PFSK-1 (cell line): ENCODE results near the gene TENT5C. TPM values are rescaled to one million over a fixed set of nuclear protein-coding genes. Genes with fewer than 3 reads are reported as not detected.

Experiments
- FOXP2 ChIP-seq: optimal IDR thresholded peaks from 2 replicates; pipeline ENCODE3; 2011; ENCODE audit warnings: borderline replicate concordance, control low read depth, inconsistent platforms; ENCODE audit not compliant: insufficient read depth; ENCODE audit errors: extremely low read length, extremely low read depth
- POLR2AphosphoS5 ChIP-seq: IDR thresholded peaks from 2 replicates; pipeline ENCODE4 v1.6.1; 2012; ENCODE audit warnings: low read depth, mild to moderate bottlenecking, control low read depth, low read length, moderate library complexity
- SIN3A ChIP-seq: IDR thresholded peaks from 2 replicates; pipeline ENCODE4 v1.6.1; 2012; ENCODE audit warnings: mild to moderate bottlenecking, low read length, moderate library complexity, borderline replicate concordance; ENCODE audit not compliant: insufficient read depth
- TAF1 ChIP-seq: IDR thresholded peaks from 2 replicates; pipeline ENCODE4 v1.6.1; 2012; ENCODE audit warnings: low read length, control low read depth, borderline replicate concordance; ENCODE audit not compliant: insufficient read depth
- polyA plus RNA-seq: library from polyadenylated mRNA; unstranded; fragments of >200 nt; gene quantifications from one replicate; pipeline ENCODE4 v1.2.1, GENCODE V29; 2012; ENCODE audit warnings: low read depth, missing spikeins; ENCODE audit not compliant: insufficient read length
- TF ChIP-seq, protein P1 (sequence below), 2 experiments: IDR thresholded peaks; 2 replicates each; pipeline versions ENCODE4 v1.6.1 to v1.8.0; 2011 to 2012; ENCODE audit warnings: low read depth in 2 of 2, low read length in 2 of 2, control low read depth in 1 of 2, inconsistent platforms in 1 of 2, mild to moderate bottlenecking in 1 of 2, moderate library complexity in 1 of 2; ENCODE audit not compliant: insufficient read depth in 1 of 2

TENT5C gene
- 0.05 TPM for polyA plus RNA-seq

- TF ChIP-seq SIN3A: no peak
- TF ChIP-seq TAF1: no peak
- no peak for TF ChIP-seq POLR2AphosphoS5
- TF ChIP-seq, protein P1, sequence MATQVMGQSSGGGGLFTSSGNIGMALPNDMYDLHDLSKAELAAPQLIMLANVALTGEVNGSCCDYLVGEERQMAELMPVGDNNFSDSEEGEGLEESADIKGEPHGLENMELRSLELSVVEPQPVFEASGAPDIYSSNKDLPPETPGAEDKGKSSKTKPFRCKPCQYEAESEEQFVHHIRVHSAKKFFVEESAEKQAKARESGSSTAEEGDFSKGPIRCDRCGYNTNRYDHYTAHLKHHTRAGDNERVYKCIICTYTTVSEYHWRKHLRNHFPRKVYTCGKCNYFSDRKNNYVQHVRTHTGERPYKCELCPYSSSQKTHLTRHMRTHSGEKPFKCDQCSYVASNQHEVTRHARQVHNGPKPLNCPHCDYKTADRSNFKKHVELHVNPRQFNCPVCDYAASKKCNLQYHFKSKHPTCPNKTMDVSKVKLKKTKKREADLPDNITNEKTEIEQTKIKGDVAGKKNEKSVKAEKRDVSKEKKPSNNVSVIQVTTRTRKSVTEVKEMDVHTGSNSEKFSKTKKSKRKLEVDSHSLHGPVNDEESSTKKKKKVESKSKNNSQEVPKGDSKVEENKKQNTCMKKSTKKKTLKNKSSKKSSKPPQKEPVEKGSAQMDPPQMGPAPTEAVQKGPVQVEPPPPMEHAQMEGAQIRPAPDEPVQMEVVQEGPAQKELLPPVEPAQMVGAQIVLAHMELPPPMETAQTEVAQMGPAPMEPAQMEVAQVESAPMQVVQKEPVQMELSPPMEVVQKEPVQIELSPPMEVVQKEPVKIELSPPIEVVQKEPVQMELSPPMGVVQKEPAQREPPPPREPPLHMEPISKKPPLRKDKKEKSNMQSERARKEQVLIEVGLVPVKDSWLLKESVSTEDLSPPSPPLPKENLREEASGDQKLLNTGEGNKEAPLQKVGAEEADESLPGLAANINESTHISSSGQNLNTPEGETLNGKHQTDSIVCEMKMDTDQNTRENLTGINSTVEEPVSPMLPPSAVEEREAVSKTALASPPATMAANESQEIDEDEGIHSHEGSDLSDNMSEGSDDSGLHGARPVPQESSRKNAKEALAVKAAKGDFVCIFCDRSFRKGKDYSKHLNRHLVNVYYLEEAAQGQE (IDR thresholded peaks at IDR 0.05; ENCODE audit: insufficient read depth in 1 of 2, low read depth in 2 of 2, low read length in 2 of 2): no peak
- TF ChIP-seq FOXP2: no peak
These were observed at the start of gene TENT5C for GRCh38 chr1:117605774-117606648. TSS of gene TENT5C (plus strand) at chr1:117606048. CDS start at chr1:117622869, 16,821 bp downstream.

- TF ChIP-seq SIN3A (no peak), POLR2AphosphoS5 (no peak), TAF1 (no peak), FOXP2 (no peak)
- TF ChIP-seq, protein P1 (IDR thresholded peaks at IDR 0.05; ENCODE audit: insufficient read depth in 1 of 2, low read depth in 2 of 2, low read length in 2 of 2): no peak
These were observed 49.5 kb upstream of the TENT5C start for GRCh38 chr1:117556341-117556740.

DNA sequence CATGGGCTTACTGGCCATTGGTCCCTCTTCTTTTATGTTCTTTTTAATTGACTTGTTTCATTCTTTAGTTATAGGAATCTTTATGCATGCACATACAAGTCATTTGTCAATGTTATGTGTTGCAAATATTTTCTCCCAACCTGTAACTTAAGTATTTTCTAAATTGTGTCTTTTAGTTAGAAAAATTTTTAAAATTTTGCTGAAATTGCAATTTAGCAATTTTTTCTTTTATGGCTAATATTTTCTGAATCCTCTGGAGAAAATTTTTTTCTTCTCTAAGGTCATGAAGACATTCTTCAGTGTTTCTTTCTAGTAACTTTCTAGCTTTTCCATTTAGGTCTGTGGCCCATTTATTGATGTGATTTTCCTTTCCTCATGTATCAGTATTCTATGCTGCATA, 48.9 kb upstream of the TENT5C start:
- no peak for TF ChIP-seq SIN3A
- TF ChIP-seq TAF1: no peak

DNA sequence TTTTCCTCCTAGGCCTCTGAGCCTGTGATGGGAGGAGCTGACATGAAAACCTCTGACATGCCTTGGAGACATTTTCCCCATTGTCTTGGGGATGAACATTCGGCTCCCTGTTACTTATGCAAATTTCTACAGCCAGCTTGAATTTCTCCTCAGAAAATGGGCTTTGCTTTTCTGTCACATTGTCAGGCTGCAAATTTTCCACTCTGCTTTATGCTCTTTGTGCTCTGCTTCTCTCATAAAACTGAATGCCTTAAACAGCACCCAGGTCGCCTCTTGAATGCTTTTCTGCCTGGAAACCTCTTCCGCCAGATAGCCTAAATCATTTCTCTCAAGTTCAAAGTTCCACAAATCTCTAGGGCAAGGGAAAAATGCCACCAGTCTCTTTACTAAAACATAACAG, 46.7 kb upstream of the TENT5C start:
- TF ChIP-seq FOXP2 (no peak), SIN3A (no peak), TAF1 (no peak), POLR2AphosphoS5 (no peak)
- TF ChIP-seq, protein P1 (IDR thresholded peaks at IDR 0.05; ENCODE audit: insufficient read depth in 1 of 2, low read depth in 2 of 2, low read length in 2 of 2): no peak

DNA sequence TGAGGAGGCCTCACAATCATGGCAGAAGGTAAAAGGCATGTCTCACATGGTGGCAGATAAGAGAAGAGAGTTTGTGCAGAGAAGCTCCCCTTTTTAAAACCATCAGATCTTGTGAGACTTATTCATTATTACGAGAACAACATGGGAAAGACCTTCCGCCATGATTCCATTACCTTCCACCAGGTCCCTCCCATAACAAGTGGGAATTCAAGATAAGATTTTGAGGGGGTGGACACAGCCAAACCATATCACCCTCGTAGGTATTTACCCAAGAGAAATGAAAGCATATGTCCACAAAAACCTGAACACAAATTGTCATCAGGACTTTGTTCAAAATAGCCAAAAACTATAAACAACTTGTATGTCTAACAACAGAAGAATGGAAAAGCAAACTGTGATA, 45.9 kb upstream of the TENT5C start:
- TF ChIP-seq POLR2AphosphoS5 (no peak), SIN3A (no peak), TAF1 (no peak), FOXP2 (no peak)

- no peak for TF ChIP-seq SIN3A
- TF ChIP-seq POLR2AphosphoS5: no peak
- TF ChIP-seq, protein P1 (IDR thresholded peaks at IDR 0.05; ENCODE audit: insufficient read depth in 1 of 2, low read depth in 2 of 2, low read length in 2 of 2): no peak
- no peak for TF ChIP-seq TAF1
- TF ChIP-seq FOXP2: no peak
These were observed 44.8 kb upstream of the TENT5C start for GRCh38 chr1:117561071-117561470.
